Activated naive CD4-positive, alpha-beta T cell treated with anti-CD3 and anti-CD28 coated beads, Interleukin-2, amount 50 U/mL, for 72 hours (primary cell): ENCODE results near the gene MAPK6. TPM values are rescaled to one million over a fixed set of nuclear protein-coding genes. Genes with fewer than 3 reads are reported as not detected.
"Not testable (repeated sequence)": the region's sequence is repeated elsewhere in the genome, so short reads cannot be mapped to it uniquely, and the experiment has no call there.

Experiments used
- ATAC-seq, 2 donors: fragments of 150-1000 bp; cut with Tn5 transposase; 2 replicates each; pipeline ENCODE4 v1.10.0; 2021; ENCODE audit warnings: mild to moderate bottlenecking in 2 of 2, moderate library complexity in 2 of 2
- DNase-seq, 2 donors: peaks; one replicate each; pipeline ENCODE4 v3.0.0; 2021 to 2022; ENCODE audit warnings: low spot score in 2 of 2
- H3K27ac Mint-ChIP-seq, 2 donors: one replicate each; pipeline ENCODE4 v1.8.0; 2022; ENCODE audit warnings: mild to moderate bottlenecking in 2 of 2, mixed read lengths in 2 of 2
- H3K36me3 Mint-ChIP-seq, 2 donors: one replicate each; pipeline ENCODE4 v1.8.0; 2022; ENCODE audit warnings: mixed read lengths in 2 of 2
- H3K9me3 Mint-ChIP-seq, 2 donors: one replicate each; pipeline ENCODE4 v1.8.0; 2022; ENCODE audit warnings: mixed read lengths in 2 of 2
- total RNA-seq, 2 donors: library from RNA; stranded (reverse); gene quantifications; one replicate each; pipeline ENCODE4 v1.2.3, GENCODE V29; 2022

The MAPK6 gene
- total RNA-seq, 2 donors from 2014 or later: 15.2 to 30.9 TPM

DNA sequence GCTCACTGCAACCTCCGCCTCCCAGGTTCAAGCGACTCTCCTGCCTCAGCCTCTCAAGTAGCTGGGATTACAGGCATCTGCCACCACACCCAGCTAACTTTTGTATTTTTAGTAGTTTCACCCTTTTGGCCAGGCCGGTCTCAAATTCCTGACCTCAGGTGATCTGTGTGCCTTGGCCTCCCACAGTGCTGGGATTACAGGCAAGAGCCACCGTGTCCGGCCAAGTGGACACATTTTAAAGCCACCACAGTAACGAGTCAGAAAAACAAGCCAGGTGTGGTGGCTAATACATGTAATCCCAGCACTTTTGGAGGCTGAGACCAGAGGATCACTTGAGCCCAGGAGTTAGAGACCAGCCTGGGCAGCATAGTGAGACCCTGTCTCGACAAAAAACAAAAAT lies 35.8 kb downstream of the MAPK6 start:
- not testable (repeated sequence) for H3K27ac Mint-ChIP-seq, H3K9me3 Mint-ChIP-seq, DNase-seq, ATAC-seq, H3K36me3 Mint-ChIP-seq

DNA sequence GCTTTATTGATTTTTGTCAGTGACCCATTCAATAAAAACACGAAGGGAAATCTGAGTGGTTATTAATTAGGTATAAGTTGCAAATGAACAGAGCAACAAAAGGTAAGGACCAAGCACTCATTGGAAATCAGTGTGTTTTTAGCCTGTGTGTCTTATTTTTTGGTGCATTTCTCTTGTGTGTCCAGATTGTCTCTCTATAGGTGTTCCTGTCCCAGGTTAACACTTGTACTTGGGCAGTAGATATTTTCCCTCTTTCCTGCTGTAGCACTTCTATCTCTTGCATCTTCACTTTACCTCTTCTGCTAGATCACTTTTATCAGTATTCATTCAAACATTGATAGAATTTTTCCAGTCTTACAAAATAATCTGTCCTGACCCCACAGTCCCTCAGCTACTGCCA lies 37.0 kb downstream of the MAPK6 start:
- ATAC-seq (no peak), DNase-seq (no peak)
- Mint-ChIP-seq H3K9me3 (no peaks in the 10 kb centered on the region), H3K27ac (no peak overlapping the region), H3K36me3 (no peaks in the 10 kb centered on the region)

DNA sequence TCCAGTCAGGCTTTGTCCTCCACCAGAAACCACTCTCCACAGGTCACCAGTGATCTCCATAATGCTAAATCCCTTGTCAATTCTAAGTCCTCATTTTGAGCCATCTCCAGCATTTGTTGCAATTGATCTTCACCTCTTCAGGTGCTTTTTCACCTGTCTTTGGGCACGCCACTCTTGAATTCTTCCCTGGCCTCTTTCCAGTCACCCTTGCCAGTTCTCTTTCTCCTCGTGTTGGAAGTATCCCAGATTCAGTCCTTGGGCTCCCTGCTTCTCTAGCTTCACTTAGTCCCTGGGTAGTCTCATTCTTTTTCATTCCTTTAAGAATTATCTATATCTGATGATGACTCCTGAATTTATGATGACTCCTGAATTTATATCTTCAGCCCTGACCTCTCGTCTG lies 37.5 kb downstream of the MAPK6 start:
- H3K36me3 Mint-ChIP-seq: no peaks in the 10 kb centered on the region
- no peak for DNase-seq
- no peak for ATAC-seq
- no peaks in the 10 kb centered on the region for H3K9me3 Mint-ChIP-seq
- no peak overlapping the region for H3K27ac Mint-ChIP-seq

DNA sequence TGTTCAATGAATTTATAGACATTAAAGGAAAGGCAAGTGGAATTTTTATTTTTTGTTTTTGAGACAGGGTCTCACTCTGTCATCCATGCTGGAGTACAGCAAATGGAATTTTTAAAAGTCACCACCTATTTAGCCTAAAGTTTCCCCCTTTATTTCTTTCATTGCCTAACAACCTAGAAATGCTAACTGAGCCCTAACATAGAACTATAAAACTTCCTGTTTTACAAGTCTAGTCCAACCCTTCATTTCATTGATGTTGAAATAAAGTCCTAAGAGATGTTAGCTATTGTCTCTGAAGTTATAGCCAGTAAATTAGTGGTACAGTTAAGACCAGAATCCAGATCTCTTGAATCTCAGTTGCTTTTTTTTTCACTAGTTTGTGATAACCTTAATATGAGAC lies 39.0 kb downstream of the MAPK6 start:
- H3K27ac Mint-ChIP-seq: no peak overlapping the region

DNA sequence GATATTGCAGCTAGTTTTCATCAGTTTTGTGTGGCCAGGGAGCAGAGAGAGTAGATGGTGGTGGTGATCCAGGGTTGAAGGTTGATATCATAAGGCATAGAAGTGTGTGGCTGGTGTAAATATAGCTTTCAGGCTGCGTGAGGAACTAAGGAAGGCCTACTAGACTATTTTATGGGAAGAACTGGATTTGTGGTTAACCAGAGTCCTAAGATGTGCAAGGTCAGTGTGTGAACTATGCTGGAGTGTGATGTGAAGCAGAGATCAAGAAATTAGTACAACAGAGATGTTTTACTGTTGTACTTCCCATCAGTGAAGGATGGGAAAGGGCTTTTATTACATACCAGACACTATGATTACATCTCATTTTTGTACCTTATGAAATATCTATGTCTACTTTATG lies 41.5 kb downstream of the MAPK6 start:
- ATAC-seq (no peak), DNase-seq (no peak)
- H3K36me3 Mint-ChIP-seq: peaks cover 6 to 11% of the 10 kb centered on the region in 2 donors
- H3K9me3 Mint-ChIP-seq: no peaks in the 10 kb centered on the region
- no peak overlapping the region for H3K27ac Mint-ChIP-seq

More for the DNA sequence above, 39.0 kb downstream of the MAPK6 start:
- H3K9me3 Mint-ChIP-seq: no peaks in the 10 kb centered on the region
- DNase-seq (no peak), ATAC-seq (no peak)
- no peaks in the 10 kb centered on the region for H3K36me3 Mint-ChIP-seq

DNA sequence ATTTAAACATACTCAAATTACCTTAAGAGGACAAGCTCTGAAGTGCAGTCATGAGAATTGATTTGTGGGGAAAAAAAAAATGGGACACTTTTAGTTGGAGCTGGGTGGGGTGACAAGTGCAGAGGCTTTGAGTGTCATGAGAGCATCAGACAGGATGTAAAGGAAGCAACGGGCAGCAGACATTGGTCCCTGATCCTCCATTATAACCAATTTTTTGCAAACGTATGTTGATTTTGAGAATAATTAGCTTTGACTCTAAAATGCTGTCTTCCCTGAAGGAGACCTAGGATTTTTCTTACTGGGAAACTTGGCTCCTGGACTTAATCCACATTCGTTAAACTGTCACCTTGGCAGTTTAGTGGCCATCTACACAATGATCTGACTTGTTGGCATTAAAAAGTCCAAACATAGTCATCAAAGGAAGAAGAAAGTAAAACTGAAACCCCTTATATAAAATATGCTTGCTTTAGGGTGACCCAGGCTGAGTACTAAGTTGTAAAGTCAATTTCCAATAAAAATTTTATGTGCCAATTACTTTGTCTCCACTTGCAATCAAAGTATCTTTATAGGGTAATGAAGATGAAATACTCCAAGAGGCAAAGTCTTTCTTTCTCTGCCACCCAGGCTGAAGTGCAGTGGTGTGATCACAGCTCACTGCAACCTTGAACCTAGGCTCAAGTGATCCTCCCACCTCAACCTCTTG lies 48.0 kb downstream of the MAPK6 start:
- DNase-seq (no peak), ATAC-seq (peak; percentile 44 to 59)
- Mint-ChIP-seq H3K27ac (no peak overlapping the region), H3K36me3 (peaks cover 6 to 11% of the 10 kb centered on the region in 2 donors), H3K9me3 (no peaks in the 10 kb centered on the region)

DNA sequence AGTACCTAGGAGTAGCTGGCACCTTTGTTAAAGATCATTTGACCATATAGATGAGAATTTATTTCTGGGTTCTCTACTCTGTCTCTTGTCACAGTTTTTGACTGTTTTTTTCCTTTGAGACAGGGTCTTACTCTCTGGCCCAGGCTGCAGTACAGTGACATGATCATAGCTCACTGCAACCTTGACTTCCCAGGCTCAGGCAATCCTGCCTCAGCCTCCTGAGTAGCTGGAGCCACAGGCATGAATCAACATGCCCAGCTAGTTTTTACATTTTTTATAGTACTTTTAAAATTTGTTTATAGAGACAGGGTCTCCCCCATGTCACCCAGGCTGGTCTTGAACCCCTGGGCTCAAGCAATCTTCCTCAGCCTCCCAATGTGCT lies 48.5 kb downstream of the MAPK6 start:
- H3K9me3 Mint-ChIP-seq: no peaks in the 10 kb centered on the region
- DNase-seq: no peak
- H3K36me3 Mint-ChIP-seq: peaks cover 6 to 11% of the 10 kb centered on the region in 2 donors
- H3K27ac Mint-ChIP-seq: no peak overlapping the region
- peak in 1 of 2 donors; percentile 33 for ATAC-seq

DNA sequence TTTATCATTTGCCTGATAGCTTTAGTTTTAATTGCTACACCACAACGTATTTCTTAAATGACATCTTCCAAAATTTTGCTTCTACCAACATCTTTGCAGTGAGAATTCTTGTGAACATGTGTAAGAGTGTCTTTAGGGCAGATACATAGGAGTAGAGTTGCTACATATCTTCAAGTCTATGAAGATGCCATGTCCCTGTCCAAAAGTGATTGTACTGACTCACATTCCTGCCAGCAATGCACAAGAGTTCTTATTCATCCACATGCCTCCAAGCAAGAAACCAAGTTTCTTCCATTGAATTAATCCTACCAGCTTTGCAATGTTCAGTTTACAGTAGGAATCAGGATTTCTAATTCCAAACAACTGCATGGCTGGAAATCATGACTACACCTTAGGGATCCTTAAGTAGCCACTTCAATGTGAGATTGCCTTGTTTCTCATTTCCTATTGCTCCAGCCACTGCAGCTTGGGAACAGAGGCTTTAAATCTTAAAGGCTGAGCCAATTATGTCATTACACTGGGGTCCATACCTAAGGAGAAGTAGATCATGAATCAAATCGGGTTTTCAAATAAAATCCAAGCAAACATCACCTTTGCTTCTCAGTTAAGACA lies 49.1 kb downstream of the MAPK6 start:
- no peak for DNase-seq
- H3K36me3 Mint-ChIP-seq: peaks cover 6 to 10% of the 10 kb centered on the region in 2 donors
- no peak overlapping the region for H3K27ac Mint-ChIP-seq
- no peaks in the 10 kb centered on the region for H3K9me3 Mint-ChIP-seq
- no peak for ATAC-seq

DNA sequence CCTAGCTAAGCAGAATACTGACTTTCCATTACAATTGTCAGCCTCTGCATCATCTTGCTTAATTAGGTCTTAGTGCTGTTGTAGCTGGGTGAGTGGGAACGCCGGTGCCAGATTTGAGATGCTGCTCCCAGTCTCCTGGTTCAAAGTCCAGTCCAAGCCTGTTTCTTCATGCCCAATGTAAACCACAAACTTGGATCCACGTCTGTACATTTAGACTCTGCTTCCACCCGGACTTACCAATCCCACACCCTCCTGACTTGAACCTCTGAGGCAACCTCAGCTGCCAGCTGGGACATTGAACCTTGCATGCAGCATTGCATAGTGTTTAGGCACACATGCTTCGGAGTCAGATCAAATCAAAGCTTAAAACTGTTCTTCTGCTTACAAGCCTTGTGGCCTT lies 50.5 kb downstream of the MAPK6 start:
- ATAC-seq: no peak
- DNase-seq: no peak
- Mint-ChIP-seq H3K27ac (no peak overlapping the region), H3K36me3 (no peaks in the 10 kb centered on the region), H3K9me3 (no peaks in the 10 kb centered on the region)

DNA sequence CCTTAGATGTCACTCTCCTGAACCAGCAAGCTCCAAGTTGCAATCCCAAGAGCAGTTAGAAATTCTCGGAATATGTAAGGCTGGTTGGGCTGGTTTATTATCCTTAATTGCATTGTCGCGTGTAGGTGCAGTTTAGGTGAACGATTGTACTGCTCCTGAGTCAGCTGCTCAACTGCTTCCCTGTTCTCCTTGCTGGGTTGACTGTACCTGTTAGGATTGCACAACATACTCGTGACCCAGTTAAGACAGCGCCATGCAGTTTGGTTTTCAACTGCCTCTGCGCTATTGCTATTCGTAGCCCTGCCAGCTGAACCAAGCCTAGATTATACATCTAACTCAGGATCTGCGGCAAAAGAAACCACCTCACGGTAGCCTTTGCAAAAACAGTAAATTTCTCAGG lies 52.6 kb downstream of the MAPK6 start:
- DNase-seq: no peak
- no peak overlapping the region for H3K27ac Mint-ChIP-seq

DNA sequence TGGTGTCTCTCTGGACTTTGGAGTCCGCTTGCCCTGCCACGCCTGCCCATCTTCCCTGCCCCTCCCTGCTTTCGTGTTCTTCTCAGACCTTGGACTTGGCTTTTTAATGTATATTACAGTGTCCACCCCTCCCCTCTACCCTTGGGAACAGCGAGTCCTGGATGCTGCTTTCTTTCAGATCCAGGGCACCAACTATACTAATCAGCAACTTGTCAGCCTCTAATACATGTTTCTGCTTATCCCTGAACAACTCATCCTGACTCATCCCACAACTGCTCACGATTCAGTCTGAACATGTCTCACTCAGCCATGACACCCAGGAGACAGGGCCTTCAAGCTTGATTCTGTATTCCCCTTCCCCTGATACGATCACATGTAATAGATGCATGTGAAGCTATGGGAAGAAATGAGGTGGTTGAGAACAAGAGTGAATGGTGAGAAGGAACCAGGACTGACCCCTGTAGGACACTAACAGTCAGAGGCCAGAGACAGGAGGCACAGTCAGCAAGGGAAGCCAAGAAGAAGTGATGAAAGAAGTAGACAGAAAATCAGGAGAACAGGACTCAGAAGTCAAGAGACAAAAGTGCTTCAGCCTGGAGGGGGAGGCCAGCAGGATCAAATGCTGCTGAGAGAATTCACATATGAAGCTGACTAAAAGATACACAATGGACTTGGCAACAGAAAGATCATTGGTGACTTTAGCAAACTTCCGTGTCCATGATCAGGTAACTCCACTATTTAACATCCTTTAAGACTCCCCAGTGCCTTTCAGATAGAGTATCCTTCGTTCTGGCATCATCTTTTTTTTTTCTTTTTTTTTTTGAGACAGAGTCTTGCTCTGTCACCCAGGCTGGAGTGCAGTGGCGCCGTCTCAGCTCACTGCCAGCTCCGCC lies 58.1 kb downstream of the MAPK6 start:
- ATAC-seq (peak; percentile 79 to 83), DNase-seq (peak in 1 of 2 donors; percentile 18)
- Mint-ChIP-seq H3K27ac (peak overlapping the region in 1 of 2 donors; percentile 36), H3K9me3 (no peaks in the 10 kb centered on the region), H3K36me3 (no peaks in the 10 kb centered on the region)

More for the DNA sequence above, 52.6 kb downstream of the MAPK6 start:
- Mint-ChIP-seq H3K9me3 (no peaks in the 10 kb centered on the region), H3K36me3 (no peaks in the 10 kb centered on the region)
- no peak for ATAC-seq

DNA sequence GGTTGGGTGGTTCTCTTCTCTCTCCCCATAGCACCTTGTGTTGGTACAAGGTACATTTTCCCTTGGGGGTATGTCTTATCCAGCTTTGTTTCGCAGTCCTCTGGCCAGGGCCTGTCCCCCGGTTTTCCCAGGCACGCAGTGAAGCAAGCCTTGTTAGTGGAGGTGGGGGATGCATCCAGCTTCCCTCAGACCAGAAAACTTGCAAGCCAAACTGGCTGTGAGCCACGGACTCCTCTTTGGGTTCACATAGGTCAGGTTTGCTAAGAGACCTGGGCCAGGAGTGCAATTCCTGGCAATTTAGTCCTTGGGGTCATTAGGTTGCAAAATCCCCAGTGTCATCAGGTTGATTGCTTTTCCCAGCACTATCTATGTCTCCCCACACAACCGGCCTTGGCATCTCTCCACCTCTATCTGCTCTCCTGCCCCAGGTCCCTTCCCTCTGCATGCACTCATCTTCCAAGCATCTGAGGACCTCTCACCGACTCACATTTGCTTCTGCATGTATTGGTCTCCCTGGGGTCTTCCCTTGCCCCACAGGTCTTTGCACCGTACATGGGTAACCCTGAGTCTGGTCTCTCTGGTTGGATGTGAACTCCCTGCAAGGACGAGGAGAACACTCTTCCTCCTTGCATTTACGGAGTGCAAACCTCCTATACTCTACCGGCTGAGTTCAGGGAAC lies 59.3 kb downstream of the MAPK6 start:
- no peak for DNase-seq
- no peak for ATAC-seq

DNA sequence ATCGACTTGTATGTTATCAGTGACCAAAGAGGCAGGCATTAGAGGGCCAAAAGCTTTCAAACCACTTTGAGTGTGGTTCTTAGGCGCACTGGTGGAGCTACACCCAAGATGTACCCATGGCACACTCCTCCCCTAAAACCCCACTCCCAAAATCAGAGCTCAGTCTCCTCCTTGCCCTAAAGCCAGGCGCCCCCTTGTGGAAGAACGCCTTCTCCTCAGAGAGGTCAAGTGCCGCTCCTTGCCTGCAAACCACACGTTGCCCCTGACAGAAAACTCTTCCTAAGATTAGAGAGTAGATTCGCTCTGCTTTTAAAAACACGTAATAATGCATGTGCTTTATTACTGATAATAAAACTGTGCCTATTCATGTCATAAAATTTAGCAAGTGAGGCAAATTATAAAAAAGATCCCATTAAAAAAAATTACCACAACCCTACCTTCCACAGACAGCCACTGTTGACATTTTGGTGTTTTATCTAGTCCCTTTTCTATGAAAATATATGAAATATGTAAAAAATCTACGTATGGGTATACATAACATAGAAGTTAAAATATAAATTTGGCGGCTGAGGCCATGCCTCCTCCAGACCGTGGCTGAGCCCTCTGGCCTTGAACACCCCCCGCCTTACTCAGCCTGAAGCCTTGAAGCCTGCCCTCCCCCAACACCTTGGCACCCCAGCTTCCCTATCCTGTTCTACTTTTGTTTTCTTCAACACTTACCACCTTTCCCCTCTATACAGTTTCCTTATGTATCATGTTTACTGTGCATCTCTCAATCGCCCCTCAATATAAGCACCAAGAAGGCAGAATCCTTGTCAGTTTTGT lies 60.1 kb downstream of the MAPK6 start:
- peak; percentile 60 to 92 for DNase-seq
- no peak overlapping the region for H3K27ac Mint-ChIP-seq
- no peaks in the 10 kb centered on the region for H3K9me3 Mint-ChIP-seq
- ATAC-seq: peak; percentile 83 to 85
- no peaks in the 10 kb centered on the region for H3K36me3 Mint-ChIP-seq

More for the DNA sequence above, 59.3 kb downstream of the MAPK6 start:
- Mint-ChIP-seq H3K36me3 (no peaks in the 10 kb centered on the region), H3K9me3 (no peaks in the 10 kb centered on the region), H3K27ac (no peak overlapping the region)

DNA sequence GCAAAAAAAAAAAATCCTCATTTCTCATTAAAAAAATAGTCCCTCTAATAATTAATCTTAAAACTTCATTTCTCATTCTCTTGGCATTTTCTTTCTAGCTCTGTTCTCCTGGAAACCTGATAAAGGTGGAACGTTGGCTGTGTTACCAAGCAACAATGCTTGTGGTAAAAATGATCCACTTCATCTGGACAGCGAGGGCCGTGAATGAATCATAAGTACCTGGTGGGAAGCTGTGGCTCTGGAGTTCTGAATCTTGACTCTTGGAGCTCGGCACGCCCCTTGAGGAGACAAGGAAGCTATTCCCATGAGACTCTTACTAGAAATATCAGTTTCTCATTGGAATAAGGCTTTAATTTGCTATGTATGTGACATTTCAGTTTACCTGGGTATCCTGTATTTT lies 61.0 kb downstream of the MAPK6 start:
- ATAC-seq (no peak), DNase-seq (no peak)
- no peaks in the 10 kb centered on the region for H3K36me3 Mint-ChIP-seq
- no peak overlapping the region for H3K27ac Mint-ChIP-seq
- no peaks in the 10 kb centered on the region for H3K9me3 Mint-ChIP-seq

DNA sequence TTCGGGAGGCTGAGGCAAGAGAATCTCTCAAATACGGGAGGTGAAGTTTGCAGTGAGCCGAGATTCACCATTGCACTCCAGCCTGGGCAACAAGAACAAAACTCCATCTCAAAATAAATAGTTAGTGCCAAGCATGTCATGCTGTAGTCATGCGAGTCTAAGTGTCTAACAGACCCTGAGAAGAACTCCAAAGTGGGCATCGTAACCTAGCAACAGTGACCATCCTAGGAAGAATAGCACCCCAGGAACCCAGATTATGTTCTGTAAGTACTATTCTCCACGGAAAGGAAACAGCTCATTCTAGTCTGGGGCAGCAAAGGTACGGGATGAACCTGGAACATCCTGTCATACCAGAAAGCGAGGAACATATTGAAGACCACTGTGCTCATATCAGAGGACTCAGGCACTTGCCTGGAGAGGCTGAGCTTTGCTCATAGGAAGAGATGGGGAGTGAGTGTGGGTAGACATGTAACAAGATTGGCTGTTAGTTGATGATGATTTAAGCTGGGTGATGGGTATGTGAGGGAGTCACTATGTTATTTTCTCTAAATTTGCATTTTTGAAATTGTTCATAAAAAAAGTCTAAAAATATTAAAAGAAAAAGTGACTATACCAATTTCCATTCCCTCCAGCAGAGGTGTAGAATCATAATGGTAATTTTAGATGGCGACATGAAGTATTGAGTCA lies 61.8 kb downstream of the MAPK6 start:
- H3K9me3 Mint-ChIP-seq: no peaks in the 10 kb centered on the region
- no peak overlapping the region for H3K27ac Mint-ChIP-seq
- no peak for ATAC-seq
- H3K36me3 Mint-ChIP-seq: no peaks in the 10 kb centered on the region
- DNase-seq: no peak
